Muscle layer of duodenum (tissue), 2 donors: ENCODE data around the gene MS4A12.
"Not testable (repeated sequence)": the region's sequence is repeated elsewhere in the genome, so short reads cannot be mapped to it uniquely, and the experiment has no call there.

Experiments used
- H3K27ac ChIP-seq: one replicate; pipeline ENCODE4 v1.7.0; 2013; ENCODE audit warnings: mild to moderate bottlenecking, low read length
- H3K27me3 ChIP-seq: one replicate; pipeline ENCODE4 v1.7.0; 2013; ENCODE audit warnings: low read depth, mild to moderate bottlenecking, control low read depth, low read length
- H3K36me3 ChIP-seq, 2 donors: one replicate each; pipeline ENCODE4 v1.7.0; 2013; ENCODE audit warnings: low read length in 2 of 2, control low read depth in 1 of 2, mild to moderate bottlenecking in 1 of 2; ENCODE audit not compliant: insufficient read depth in 2 of 2, control insufficient read depth in 1 of 2
- H3K4me1 ChIP-seq, 2 donors: one replicate each; pipeline ENCODE4 v1.7.0; 2013; ENCODE audit warnings: low read length in 2 of 2, mild to moderate bottlenecking in 2 of 2, control low read depth in 1 of 2, moderate library complexity in 1 of 2; ENCODE audit not compliant: insufficient read depth in 2 of 2, control insufficient read depth in 1 of 2
- H3K4me3 ChIP-seq, 2 donors: one replicate each; pipeline ENCODE4 v1.7.0; 2013; ENCODE audit warnings: low read length in 2 of 2, low read depth in 1 of 2, mild to moderate bottlenecking in 1 of 2
- H3K9me3 ChIP-seq, 2 donors: one replicate each; pipeline ENCODE4 v1.7.0; 2013; ENCODE audit warnings: low read length in 2 of 2, control low read depth in 1 of 2, mild to moderate bottlenecking in 1 of 2; ENCODE audit not compliant: control insufficient read depth in 1 of 2
- donor health status: healthy.

Gene MS4A12

DNA sequence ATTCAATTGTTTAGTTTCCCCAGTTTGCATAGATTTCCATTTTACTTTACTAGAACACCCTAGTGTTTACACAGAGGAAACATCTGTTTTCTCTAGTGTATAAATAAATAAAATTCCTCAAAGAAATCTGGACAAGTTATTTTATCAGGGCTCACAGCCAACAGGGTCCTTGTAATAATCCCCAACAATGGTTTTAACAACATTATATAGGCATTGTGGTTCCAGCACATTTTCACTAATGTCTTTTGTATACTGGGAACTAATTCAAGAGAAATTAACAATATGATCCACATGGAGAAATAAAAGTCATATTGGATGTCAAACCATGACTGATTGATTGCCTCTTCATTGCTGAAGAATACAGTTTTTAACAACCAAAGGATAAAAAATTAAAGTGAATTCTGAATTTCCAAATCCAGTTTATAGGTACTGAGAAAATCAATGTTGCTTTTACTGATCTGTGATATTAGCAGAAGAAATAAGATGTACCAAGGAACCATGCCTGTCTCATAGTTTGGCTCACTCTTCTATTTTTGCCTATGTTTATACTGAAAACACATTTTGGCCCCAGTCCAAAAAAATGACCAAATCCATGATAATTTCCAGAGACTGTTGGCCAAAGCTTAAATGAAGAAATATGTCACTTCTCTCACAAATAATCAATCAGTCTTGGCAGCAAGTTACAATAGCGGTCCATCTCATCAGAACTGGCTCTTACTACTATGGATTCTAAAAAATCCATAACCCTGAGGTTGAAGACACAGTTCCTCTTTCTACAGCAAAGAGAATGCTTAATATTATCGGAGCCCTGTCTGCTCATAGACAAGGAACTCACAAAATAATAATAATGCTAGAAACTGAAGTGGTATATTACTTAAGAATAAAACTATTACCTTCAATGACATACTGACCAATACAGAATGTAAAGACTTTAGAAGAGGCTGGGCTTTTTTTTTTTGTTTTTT is 21.2 kb downstream of the MS4A12 start:
- H3K9me3 ChIP-seq = no peaks in the 10 kb centered on the region
- peaks cover 0 to 9% of the 10 kb centered on the region in 2 donors for H3K4me1 ChIP-seq
- H3K36me3 ChIP-seq = no peaks in the 10 kb centered on the region
- no peak overlapping the region for H3K27ac ChIP-seq
- H3K27me3 ChIP-seq = no peaks in the 10 kb centered on the region
- no peak overlapping the region for H3K4me3 ChIP-seq

GRCh38 chr11:60515144-60515855 is 22.7 kb downstream of the MS4A12 start, which contains the start of gene MS4A13:
TSS of gene MS4A13 (plus strand) at chr11:60515392. CDS start at chr11:60518084, 2,692 bp downstream.
- no peaks in the 10 kb centered on the region for H3K9me3 ChIP-seq
- no peaks in the 10 kb centered on the region for H3K36me3 ChIP-seq
- no peaks in the 10 kb centered on the region for H3K27me3 ChIP-seq
- H3K27ac ChIP-seq = no peak within 1 kb of the TSS
- peaks cover 0 to 9% of the 10 kb centered on the region in 2 donors for H3K4me1 ChIP-seq
- H3K4me3 ChIP-seq = no peak within 1 kb of the TSS

GRCh38 chr11:60528465-60528864 is 35.9 kb downstream of the MS4A12 start:
- no peaks in the 10 kb centered on the region for H3K4me1 ChIP-seq
- no peaks in the 10 kb centered on the region for H3K36me3 ChIP-seq
- no peak overlapping the region for H3K27ac ChIP-seq
- no peak overlapping the region for H3K4me3 ChIP-seq
- no peaks in the 10 kb centered on the region for H3K9me3 ChIP-seq
- no peaks in the 10 kb centered on the region for H3K27me3 ChIP-seq

- no peak overlapping the region for H3K4me3 ChIP-seq
- no peaks in the 10 kb centered on the region for H3K27me3 ChIP-seq
- H3K9me3 ChIP-seq = no peaks in the 10 kb centered on the region
- H3K27ac ChIP-seq = no peak overlapping the region
- H3K4me1 ChIP-seq = no peaks in the 10 kb centered on the region
- H3K36me3 ChIP-seq = no peaks in the 10 kb centered on the region
Observed at GRCh38 chr11:60528934-60529333, 36.4 kb downstream of the MS4A12 start.

GRCh38 chr11:60530454-60531100 is 38.0 kb downstream of the MS4A12 start:
- Histone ChIP-seq H3K4me3 (no peak overlapping the region), H3K4me1 (no peaks in the 10 kb centered on the region), H3K9me3 (no peaks in the 10 kb centered on the region), H3K27me3 (no peaks in the 10 kb centered on the region), H3K36me3 (no peaks in the 10 kb centered on the region), H3K27ac (no peak overlapping the region)

DNA sequence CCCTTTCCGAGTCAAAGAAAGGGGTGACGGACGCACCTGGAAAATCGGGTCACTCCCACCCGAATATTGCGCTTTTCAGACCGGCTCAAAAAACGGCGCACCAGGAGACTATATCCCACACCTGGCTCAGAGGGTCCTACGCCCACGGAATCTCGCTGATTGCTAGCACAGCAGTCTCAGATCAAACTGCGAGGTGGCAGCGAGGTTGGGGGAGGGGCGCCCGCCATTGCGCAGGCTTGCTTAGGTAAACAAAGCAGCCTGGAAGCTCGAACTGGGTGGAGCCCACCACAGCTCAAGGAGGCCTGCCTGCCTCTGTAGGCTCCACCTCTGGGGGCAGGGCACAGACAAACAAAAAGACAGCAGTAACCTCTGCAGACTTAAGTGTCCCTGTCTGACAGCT is 39.8 kb downstream of the MS4A12 start:
- not testable (repeated sequence) for H3K36me3 ChIP-seq, H3K4me1 ChIP-seq, H3K27me3 ChIP-seq, H3K27ac ChIP-seq, H3K9me3 ChIP-seq, H3K4me3 ChIP-seq

DNA sequence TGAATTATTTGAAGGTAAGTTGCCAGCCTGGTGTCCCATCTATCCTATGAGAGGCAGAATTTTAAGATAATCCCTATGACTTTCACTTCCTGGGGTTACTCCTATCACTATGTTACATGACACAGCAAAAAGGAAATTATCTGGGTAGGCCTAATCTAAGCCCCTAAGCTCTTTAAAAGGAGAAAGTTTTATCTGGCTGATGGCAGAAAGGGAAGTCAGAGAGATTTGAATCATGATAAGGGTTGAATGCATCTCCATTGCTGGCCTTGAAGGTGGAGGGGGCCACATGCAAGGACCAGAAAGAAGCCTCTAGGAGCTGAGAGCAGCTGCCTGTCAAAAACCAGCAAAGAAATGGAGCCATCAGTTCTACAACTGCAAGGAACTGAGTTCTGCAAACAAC is 46.0 kb downstream of the MS4A12 start:
- not testable (repeated sequence) for H3K9me3 ChIP-seq, H3K4me3 ChIP-seq, H3K27me3 ChIP-seq, H3K4me1 ChIP-seq, H3K27ac ChIP-seq, H3K36me3 ChIP-seq

GRCh38 chr11:60544077-60544476 is 51.5 kb downstream of the MS4A12 start:
- Histone ChIP-seq H3K4me3 (no peak overlapping the region), H3K36me3 (no peaks in the 10 kb centered on the region), H3K27ac (no peak overlapping the region), H3K9me3 (no peaks in the 10 kb centered on the region), H3K27me3 (no peaks in the 10 kb centered on the region), H3K4me1 (no peaks in the 10 kb centered on the region)
